Nephron progenitor cell (in vitro differentiated cells): Measurements from ENCODE around the gene IL12RB2.
A peak's percentile ranks its signal among the peaks of the same experiment; 100 is the strongest.

Experiments
- DNase-seq: peaks from one replicate; pipeline ENCODE4 v3.0.0; 2021
- H3K27ac Mint-ChIP-seq: 2 replicates; pipeline ENCODE4 v1.8.0; 2021; ENCODE audit warnings: mild to moderate bottlenecking, moderate library complexity, mixed read lengths
- H3K27me3 Mint-ChIP-seq: 2 replicates; pipeline ENCODE4 v1.8.0; 2021; ENCODE audit warnings: mild to moderate bottlenecking, low read depth, mixed read lengths; ENCODE audit not compliant: poor library complexity
- H3K36me3 Mint-ChIP-seq: 2 replicates; pipeline ENCODE4 v1.8.0; 2021; ENCODE audit warnings: low read depth, mixed read lengths
- H3K4me1 Mint-ChIP-seq: 2 replicates; pipeline ENCODE4 v1.8.0; 2021; ENCODE audit warnings: mixed read lengths
- H3K4me3 Mint-ChIP-seq: 2 replicates; pipeline ENCODE4 v1.8.0; 2021; ENCODE audit warnings: mild to moderate bottlenecking, moderate library complexity, mixed read lengths
- H3K9me3 Mint-ChIP-seq: 2 replicates; pipeline ENCODE4 v1.8.0; 2021; ENCODE audit warnings: mild to moderate bottlenecking, moderate library complexity, mixed read lengths
- CTCF ChIP-seq: fragments of 200-600 bp; sonication (generic); IDR thresholded peaks from 2 replicates; pipeline ENCODE4 v1.5.0; 2021; ENCODE audit warnings: antibody characterized with exemption

The IL12RB2 gene

GRCh38 chr1:67348586-67349252, 41.0 kb downstream of the IL12RB2 start:
- peaks cover 4% of the 10 kb centered on the region for H3K27me3 Mint-ChIP-seq
- no peaks in the 10 kb centered on the region for H3K36me3 Mint-ChIP-seq
- H3K27ac Mint-ChIP-seq: no peak overlapping the region
- H3K4me1 Mint-ChIP-seq: no peaks in the 10 kb centered on the region
- DNase-seq: no peak
- no peak overlapping the region for H3K4me3 Mint-ChIP-seq
- H3K9me3 Mint-ChIP-seq: no peaks in the 10 kb centered on the region
- TF ChIP-seq CTCF: no peak

- Mint-ChIP-seq H3K36me3 (no peaks in the 10 kb centered on the region), H3K27ac (no peak overlapping the region), H3K4me3 (no peak overlapping the region), H3K4me1 (peaks cover 5% of the 10 kb centered on the region), H3K27me3 (peaks cover 8% of the 10 kb centered on the region), H3K9me3 (no peaks in the 10 kb centered on the region)
- DNase-seq: no peak
- no peak for TF ChIP-seq CTCF
These were observed 43.1 kb downstream of the IL12RB2 start for GRCh38 chr1:67350783-67351182.

GRCh38 chr1:67352211-67352610, 44.5 kb downstream of the IL12RB2 start:
- Mint-ChIP-seq H3K36me3 (no peaks in the 10 kb centered on the region), H3K9me3 (no peaks in the 10 kb centered on the region)

GRCh38 chr1:67355745-67356424, 48.2 kb downstream of the IL12RB2 start:
- Mint-ChIP-seq H3K4me1 (peaks cover 15% of the 10 kb centered on the region), H3K9me3 (no peaks in the 10 kb centered on the region), H3K36me3 (no peaks in the 10 kb centered on the region), H3K4me3 (no peak overlapping the region), H3K27ac (no peak overlapping the region), H3K27me3 (peaks cover 8% of the 10 kb centered on the region)
- no peak for TF ChIP-seq CTCF
- no peak for DNase-seq

More at GRCh38 chr1:67352211-67352610, 44.5 kb downstream of the IL12RB2 start:
- no peak overlapping the region for H3K27ac Mint-ChIP-seq
- DNase-seq: no peak
- peaks cover 15% of the 10 kb centered on the region for H3K4me1 Mint-ChIP-seq
- H3K27me3 Mint-ChIP-seq: peaks cover 8% of the 10 kb centered on the region
- no peak for TF ChIP-seq CTCF
- H3K4me3 Mint-ChIP-seq: no peak overlapping the region

- peaks cover 15% of the 10 kb centered on the region for H3K4me1 Mint-ChIP-seq
- DNase-seq: no peak
- no peaks in the 10 kb centered on the region for H3K36me3 Mint-ChIP-seq
- H3K4me3 Mint-ChIP-seq: no peak overlapping the region
- TF ChIP-seq CTCF: no peak
- H3K27ac Mint-ChIP-seq: no peak overlapping the region
- H3K27me3 Mint-ChIP-seq: peaks cover 7% of the 10 kb centered on the region
- no peaks in the 10 kb centered on the region for H3K9me3 Mint-ChIP-seq
These were observed 51.9 kb downstream of the IL12RB2 start for GRCh38 chr1:67359592-67359991.

- Mint-ChIP-seq H3K27ac (peak overlapping the region; percentile 7), H3K36me3 (no peaks in the 10 kb centered on the region), H3K4me3 (no peak overlapping the region), H3K9me3 (no peaks in the 10 kb centered on the region), H3K4me1 (peaks cover 2% of the 10 kb centered on the region), H3K27me3 (peaks cover 3% of the 10 kb centered on the region)
- TF ChIP-seq CTCF: no peak
- no peak for DNase-seq
These were observed 54.0 kb downstream of the IL12RB2 start for GRCh38 chr1:67361641-67362040.
